ENCODE measurements around the gene LEAP2.
A peak's percentile ranks its signal among the peaks of the same experiment; 100 is the strongest.
"Not testable (repeated sequence)": the region's sequence is repeated elsewhere in the genome, so short reads cannot be mapped to it uniquely, and the experiment has no call there.

The LEAP2 gene

DNA sequence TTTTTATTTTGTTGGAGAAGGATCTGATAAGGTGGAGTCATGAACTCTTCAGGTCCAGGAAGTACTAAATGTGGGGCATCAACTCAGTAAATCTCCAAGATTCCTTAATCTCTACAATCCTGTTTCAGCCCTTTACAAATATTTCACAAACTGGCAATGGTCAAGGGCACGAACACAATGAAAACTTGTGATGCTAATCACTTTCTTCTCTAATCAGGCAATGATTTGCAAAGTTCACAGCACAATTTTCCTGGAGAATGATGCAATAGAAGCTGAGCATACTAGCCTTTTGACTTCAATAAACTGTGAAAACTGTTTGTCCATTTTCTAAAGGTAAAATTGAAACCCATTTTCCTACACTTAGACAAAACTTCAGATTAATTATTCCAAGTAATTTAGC lies 24.1 kb upstream of the LEAP2 start:
- DNase-seq (ENCODE audit: low read depth): no peak
- TF ChIP-seq, protein P1, sequence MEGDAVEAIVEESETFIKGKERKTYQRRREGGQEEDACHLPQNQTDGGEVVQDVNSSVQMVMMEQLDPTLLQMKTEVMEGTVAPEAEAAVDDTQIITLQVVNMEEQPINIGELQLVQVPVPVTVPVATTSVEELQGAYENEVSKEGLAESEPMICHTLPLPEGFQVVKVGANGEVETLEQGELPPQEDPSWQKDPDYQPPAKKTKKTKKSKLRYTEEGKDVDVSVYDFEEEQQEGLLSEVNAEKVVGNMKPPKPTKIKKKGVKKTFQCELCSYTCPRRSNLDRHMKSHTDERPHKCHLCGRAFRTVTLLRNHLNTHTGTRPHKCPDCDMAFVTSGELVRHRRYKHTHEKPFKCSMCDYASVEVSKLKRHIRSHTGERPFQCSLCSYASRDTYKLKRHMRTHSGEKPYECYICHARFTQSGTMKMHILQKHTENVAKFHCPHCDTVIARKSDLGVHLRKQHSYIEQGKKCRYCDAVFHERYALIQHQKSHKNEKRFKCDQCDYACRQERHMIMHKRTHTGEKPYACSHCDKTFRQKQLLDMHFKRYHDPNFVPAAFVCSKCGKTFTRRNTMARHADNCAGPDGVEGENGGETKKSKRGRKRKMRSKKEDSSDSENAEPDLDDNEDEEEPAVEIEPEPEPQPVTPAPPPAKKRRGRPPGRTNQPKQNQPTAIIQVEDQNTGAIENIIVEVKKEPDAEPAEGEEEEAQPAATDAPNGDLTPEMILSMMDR (IDR thresholded peaks at IDR 0.05; ENCODE audit: low read depth, low read length): no peak
- TF ChIP-seq, protein P2, sequence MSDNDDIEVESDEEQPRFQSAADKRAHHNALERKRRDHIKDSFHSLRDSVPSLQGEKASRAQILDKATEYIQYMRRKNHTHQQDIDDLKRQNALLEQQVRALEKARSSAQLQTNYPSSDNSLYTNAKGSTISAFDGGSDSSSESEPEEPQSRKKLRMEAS (IDR thresholded peaks at IDR 0.05; ENCODE audit: low read depth, low read length): no peak
- TF ChIP-seq POLR2A (IDR thresholded peaks at IDR 0.05; ENCODE audit: extremely low read depth, insufficient read length) (no peak), MYC (IDR thresholded peaks at IDR 0.05; ENCODE audit: low read depth, low read length) (no peak)
- H3K4me3 ChIP-seq (ENCODE audit: low read depth, low read length): no peak overlapping the region

DNA sequence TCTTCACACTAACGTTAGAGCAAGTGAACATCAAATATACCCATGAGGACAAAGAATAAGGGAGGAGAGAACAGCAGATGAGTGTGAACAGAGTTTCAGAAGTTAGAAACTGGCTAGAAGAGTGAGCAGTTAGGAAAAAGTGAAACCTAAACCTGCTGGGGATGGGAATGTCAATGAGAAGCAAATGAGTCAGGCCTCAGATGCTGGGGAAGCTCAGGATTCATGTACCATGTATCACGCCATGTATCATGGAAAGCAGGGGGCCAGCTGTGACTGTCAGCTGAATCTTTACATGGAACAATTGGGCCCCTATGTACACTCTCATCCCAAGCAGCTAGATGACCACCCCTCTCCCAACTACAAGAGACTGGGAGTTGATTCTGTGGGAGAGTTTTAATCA lies 23.4 kb upstream of the LEAP2 start:
- no peak overlapping the region for H3K4me3 ChIP-seq (ENCODE audit: low read depth, low read length)
- no peak for DNase-seq (ENCODE audit: low read depth)

DNA sequence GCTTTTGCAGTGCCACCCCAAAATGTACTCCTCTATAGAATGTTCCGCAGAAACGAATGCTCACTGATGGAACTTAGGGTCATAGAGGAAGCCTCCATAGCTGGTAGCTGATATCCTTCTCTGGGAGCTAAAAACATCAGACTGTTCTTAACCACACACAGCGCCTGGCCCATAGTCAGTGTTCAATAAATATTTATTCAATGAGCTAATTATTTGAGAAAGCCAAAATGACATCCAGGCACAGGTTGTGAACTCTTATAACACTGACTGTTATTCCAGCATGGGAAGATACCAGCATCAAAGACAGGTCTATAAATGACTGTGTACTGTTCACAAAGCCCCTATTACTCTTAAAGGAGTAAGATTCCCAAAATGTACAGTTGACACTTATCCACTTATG lies 20.1 kb upstream of the LEAP2 start:
- no peak for DNase-seq (ENCODE audit: low read depth)
- H3K4me3 ChIP-seq (ENCODE audit: low read depth, low read length): no peak overlapping the region
- TF ChIP-seq POLR2A (IDR thresholded peaks at IDR 0.05; ENCODE audit: extremely low read depth, insufficient read length): no peak
- TF ChIP-seq, protein P2 (IDR thresholded peaks at IDR 0.05; ENCODE audit: low read depth, low read length): no peak
- TF ChIP-seq, protein P1 (IDR thresholded peaks at IDR 0.05; ENCODE audit: low read depth, low read length): no peak
- TF ChIP-seq MYC (IDR thresholded peaks at IDR 0.05; ENCODE audit: low read depth, low read length): no peak

More for the DNA sequence above, 23.4 kb upstream of the LEAP2 start:
- TF ChIP-seq POLR2A (IDR thresholded peaks at IDR 0.05; ENCODE audit: extremely low read depth, insufficient read length): no peak
- TF ChIP-seq, protein P2 (IDR thresholded peaks at IDR 0.05; ENCODE audit: low read depth, low read length): no peak
- TF ChIP-seq MYC (IDR thresholded peaks at IDR 0.05; ENCODE audit: low read depth, low read length): no peak
- TF ChIP-seq, protein P1 (IDR thresholded peaks at IDR 0.05; ENCODE audit: low read depth, low read length): no peak

DNA sequence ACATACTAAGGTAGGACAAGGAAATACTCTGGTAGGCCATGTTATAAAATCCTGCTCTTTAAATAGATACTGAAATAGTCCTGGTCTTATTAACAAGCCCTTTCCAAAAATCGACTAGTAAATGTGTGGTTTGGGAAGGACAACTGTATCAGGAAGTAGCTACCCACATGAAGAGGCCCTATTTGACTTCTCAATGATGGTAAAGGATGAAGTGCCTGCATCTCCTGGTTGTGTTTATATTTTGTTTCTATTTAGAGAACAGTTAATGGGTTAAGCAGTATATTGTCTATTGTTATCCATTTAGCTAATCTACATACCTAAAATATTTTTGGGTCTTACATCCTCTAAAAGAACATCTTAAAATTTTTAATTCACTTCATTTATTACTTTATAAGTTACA lies 19.7 kb upstream of the LEAP2 start:
- DNase-seq (ENCODE audit: low read depth): peak; percentile 25
- no peak overlapping the region for H3K4me3 ChIP-seq (ENCODE audit: low read depth, low read length)
- TF ChIP-seq, protein P2 (IDR thresholded peaks at IDR 0.05; ENCODE audit: low read depth, low read length): no peak
- TF ChIP-seq POLR2A (IDR thresholded peaks at IDR 0.05; ENCODE audit: extremely low read depth, insufficient read length) (no peak), MYC (IDR thresholded peaks at IDR 0.05; ENCODE audit: low read depth, low read length) (no peak)
- TF ChIP-seq, protein P1 (IDR thresholded peaks at IDR 0.05; ENCODE audit: low read depth, low read length): no peak

DNA sequence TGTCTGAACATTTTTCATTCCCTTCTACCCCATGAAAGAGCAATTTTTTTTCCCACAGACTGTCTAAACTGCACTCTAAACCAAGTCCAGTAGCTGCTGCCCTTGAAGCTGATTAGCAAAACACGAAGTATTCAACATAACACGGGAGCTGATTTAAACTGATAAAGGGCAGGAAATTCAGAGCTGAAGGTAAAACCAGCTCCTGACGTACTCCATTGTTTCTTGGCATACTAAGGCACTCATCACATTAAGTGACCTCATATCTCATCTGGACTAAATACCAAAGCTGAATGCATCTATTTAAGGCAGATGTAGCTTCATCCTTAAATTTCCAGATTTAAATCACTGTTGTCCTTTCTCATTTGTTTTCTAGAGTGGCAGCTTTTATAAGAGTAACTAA lies 19.2 kb upstream of the LEAP2 start:
- TF ChIP-seq, protein P1 (IDR thresholded peaks at IDR 0.05; ENCODE audit: low read depth, low read length): no peak
- no peak for TF ChIP-seq POLR2A (IDR thresholded peaks at IDR 0.05; ENCODE audit: extremely low read depth, insufficient read length)
- TF ChIP-seq, protein P2 (IDR thresholded peaks at IDR 0.05; ENCODE audit: low read depth, low read length): no peak
- no peak for TF ChIP-seq MYC (IDR thresholded peaks at IDR 0.05; ENCODE audit: low read depth, low read length)
- no peak overlapping the region for H3K4me3 ChIP-seq (ENCODE audit: low read depth, low read length)
- DNase-seq (ENCODE audit: low read depth): no peak

DNA sequence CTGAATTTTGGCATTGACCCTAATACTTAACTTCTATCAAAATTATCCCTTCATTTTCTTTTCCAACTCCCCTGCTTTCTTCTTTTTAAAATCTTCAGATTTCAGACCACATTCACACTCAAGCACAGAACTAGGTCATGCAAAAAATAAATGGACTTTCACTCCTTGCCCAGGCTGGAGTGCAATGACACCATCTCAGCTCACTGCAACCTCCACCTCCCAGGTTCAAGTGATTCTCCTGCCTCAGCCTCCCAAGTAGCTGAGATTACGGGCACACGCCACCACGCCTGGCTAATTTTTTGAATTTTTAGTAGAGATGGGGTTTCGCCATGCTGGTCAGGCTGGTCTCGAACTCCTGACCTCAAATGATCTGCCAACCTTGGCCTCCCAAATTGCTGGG lies 18.5 kb upstream of the LEAP2 start:
- not testable (repeated sequence) for H3K4me3 ChIP-seq (ENCODE audit: low read depth, low read length); DNase-seq (ENCODE audit: low read depth)
